Activated CD4-positive, alpha-beta T cell treated with anti-CD3 and anti-CD28 coated beads for 36 hours (primary cell): ENCODE measurements around the gene EREG. TPM values are rescaled to one million over a fixed set of nuclear protein-coding genes. Genes with fewer than 3 reads are reported as not detected.

Experiments
- ATAC-seq: fragments of 200-7000 bp; cut with Tn5 transposase; one replicate; pipeline ENCODE4 v1.10.0; 2021; ENCODE audit warnings: mild to moderate bottlenecking, moderate library complexity
- CTCF ChIA-PET: fragments of 350-600 bp; sonication (Branson Sonifier 250); formaldehyde crosslinking; loops from one replicate; lab custom pipeline; 2021; ENCODE audit warnings: antibody characterized with exemption; lab: Charles Lee
- POLR2A ChIA-PET: fragments of 350-600 bp; sonication (Branson Sonifier 250); formaldehyde crosslinking; loops from one replicate; lab custom pipeline; 2021; ENCODE audit warnings: antibody characterized with exemption, inconsistent platforms; lab: Charles Lee
- DNase-seq: peaks from one replicate; pipeline ENCODE4 v3.0.0-alpha.2; 2020
- H3K27ac Mint-ChIP-seq: one replicate; pipeline ENCODE4 v1.8.0; 2021; ENCODE audit warnings: mixed read lengths
- H3K27me3 Mint-ChIP-seq: one replicate; pipeline ENCODE4 v1.8.0; 2021; ENCODE audit warnings: mixed read lengths
- H3K36me3 Mint-ChIP-seq: one replicate; pipeline ENCODE4 v1.8.0; 2021; ENCODE audit warnings: low read depth, mixed read lengths
- H3K4me1 Mint-ChIP-seq: one replicate; pipeline ENCODE4 v1.8.0; 2021; ENCODE audit warnings: mixed read lengths
- H3K4me3 Mint-ChIP-seq: one replicate; pipeline ENCODE4 v1.8.0; 2021; ENCODE audit warnings: mild to moderate bottlenecking, moderate library complexity, mixed read lengths
- H3K9me3 Mint-ChIP-seq: one replicate; pipeline ENCODE4 v1.8.0; 2021; ENCODE audit warnings: low read depth, mixed read lengths
- intact Hi-C, 2 experiments: fragments of 100-400 bp; cut with DNase I in 1 of 2; cut with micrococcal nuclease in 1 of 2; formaldehyde crosslinking; loops; one replicate each; pipeline versions ENCODE4 v1.14.2 to v1.15.1; 2022 to 2024; cut with DNase I, micrococcal nuclease
- total RNA-seq, 2 experiments: library from RNA; stranded (reverse); gene quantifications; one replicate each; pipeline ENCODE4 v1.2.3, GENCODE V29; 2021

EREG gene
- total RNA-seq, 2 experiments from 2014 or later, result not detected

DNA sequence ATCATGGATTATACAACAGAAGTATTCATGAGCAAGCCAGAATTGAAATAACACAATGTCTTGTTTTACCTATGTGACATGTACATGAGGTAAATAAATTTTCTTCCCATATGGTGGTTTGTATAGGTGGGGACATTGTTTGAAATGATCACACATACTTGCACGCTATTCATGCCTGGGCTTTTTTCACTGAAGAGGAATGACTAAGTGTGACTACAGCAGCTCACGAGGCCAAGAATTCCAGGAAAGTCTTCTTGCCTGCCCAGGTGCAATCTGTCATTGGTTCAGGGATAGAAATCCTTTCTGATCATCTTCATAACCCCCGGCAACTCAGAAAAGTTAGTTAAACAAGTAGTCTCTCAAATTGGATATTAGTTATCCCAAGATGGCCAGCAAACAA lies 43.7 kb downstream of the EREG start:
- no peaks in the 10 kb centered on the region for H3K36me3 Mint-ChIP-seq
- H3K4me1 Mint-ChIP-seq, result no peaks in the 10 kb centered on the region
- POLR2A ChIA-PET, result no interaction called here

DNA sequence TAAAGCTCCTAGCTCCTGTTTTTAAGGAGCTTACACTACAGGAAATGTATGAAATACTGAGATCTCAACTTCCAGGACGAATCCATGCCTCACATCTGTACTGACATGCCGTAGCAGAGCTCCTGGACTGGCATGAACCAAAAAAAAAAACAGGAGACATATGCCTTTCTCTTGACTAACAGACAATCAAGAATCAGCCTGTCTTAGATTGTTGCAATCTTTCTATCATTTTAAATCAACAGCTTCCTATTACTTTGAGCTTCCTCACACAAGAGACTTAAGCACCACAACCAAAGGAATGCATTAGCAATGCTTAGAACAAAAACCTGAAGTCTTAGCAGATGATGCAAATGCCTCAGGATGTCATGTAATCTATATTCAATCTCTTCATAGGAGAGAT lies 45.3 kb downstream of the EREG start:
- H3K27ac Mint-ChIP-seq, result no peak overlapping the region
- ChIA-PET CTCF (no interaction called here), POLR2A (interaction anchor here (0.5 to 0.6 kb wide), 2 partner anchors 9 to 385 kb away, joined by 3 to 6 read pairs; no protein-coding TSS in a partner anchor)
- H3K36me3 Mint-ChIP-seq, result no peaks in the 10 kb centered on the region
- no peak overlapping the region for H3K4me3 Mint-ChIP-seq
- H3K4me1 Mint-ChIP-seq, result no peaks in the 10 kb centered on the region
- H3K27me3 Mint-ChIP-seq, result no peaks in the 10 kb centered on the region
- no peak for DNase-seq
- H3K9me3 Mint-ChIP-seq, result no peaks in the 10 kb centered on the region
- intact Hi-C loops, result no loop called here
- ATAC-seq, result no peak

More for the DNA sequence above, 43.7 kb downstream of the EREG start:
- no peak overlapping the region for H3K27ac Mint-ChIP-seq
- H3K4me3 Mint-ChIP-seq, result no peak overlapping the region
- no peaks in the 10 kb centered on the region for H3K9me3 Mint-ChIP-seq
- ATAC-seq (no peak), DNase-seq (no peak)
- CTCF ChIA-PET, result no interaction called here
- intact Hi-C loops, result no loop called here
- H3K27me3 Mint-ChIP-seq, result no peaks in the 10 kb centered on the region

DNA sequence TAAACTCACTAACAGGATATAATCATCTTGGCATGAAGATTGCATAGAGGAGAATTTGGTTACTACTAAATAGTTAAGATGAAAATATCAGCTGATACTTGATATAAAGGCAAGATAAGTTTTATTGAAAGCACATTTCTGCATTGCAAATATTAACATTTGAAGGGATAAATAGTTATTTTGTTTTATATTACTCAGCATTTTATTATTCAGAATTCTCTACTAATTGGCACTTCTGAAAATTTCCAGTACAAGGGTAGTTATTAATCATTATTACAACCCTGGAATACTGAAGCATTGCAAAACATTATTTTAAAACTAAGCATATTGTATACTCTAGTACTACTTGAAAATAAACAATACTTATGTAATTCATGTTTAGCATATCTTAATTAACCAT lies 47.3 kb downstream of the EREG start:
- Mint-ChIP-seq H3K36me3 (no peaks in the 10 kb centered on the region), H3K27me3 (no peaks in the 10 kb centered on the region), H3K9me3 (no peaks in the 10 kb centered on the region), H3K4me3 (no peak overlapping the region), H3K27ac (no peak overlapping the region), H3K4me1 (no peaks in the 10 kb centered on the region)
- ChIA-PET POLR2A (no interaction called here), CTCF (no interaction called here)
- intact Hi-C loops, result no loop called here
- ATAC-seq (no peak), DNase-seq (no peak)

DNA sequence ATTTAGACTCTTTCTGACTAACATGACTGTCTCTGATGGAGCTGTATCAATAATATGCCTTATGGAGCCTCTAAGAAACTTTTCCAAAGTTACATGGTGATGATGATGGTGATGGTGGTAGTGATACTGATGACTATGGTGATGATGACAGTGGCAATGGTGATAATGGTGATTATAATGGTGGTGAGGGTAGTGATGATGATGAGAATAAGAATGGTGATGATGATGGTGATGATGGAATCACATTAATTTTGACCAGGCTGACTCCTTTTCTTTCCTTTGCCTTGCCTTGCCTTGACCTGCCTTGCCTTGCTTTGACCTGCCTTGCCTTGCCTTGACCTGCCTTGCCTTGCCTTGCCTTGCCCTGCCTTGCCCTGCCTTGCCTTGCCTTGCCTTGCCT lies 48.3 kb downstream of the EREG start:
- Mint-ChIP-seq H3K9me3 (no peaks in the 10 kb centered on the region), H3K36me3 (no peaks in the 10 kb centered on the region), H3K4me3 (no peak overlapping the region), H3K4me1 (no peaks in the 10 kb centered on the region), H3K27ac (no peak overlapping the region), H3K27me3 (peaks cover 2% of the 10 kb centered on the region)
- ChIA-PET POLR2A (no interaction called here), CTCF (interaction anchor here (0.8 kb wide), 1 partner anchor 27 kb away, joined by 3 read pairs; no protein-coding TSS in a partner anchor)
- DNase-seq (no peak), ATAC-seq (no peak)
- intact Hi-C loops, result no loop called here

DNA sequence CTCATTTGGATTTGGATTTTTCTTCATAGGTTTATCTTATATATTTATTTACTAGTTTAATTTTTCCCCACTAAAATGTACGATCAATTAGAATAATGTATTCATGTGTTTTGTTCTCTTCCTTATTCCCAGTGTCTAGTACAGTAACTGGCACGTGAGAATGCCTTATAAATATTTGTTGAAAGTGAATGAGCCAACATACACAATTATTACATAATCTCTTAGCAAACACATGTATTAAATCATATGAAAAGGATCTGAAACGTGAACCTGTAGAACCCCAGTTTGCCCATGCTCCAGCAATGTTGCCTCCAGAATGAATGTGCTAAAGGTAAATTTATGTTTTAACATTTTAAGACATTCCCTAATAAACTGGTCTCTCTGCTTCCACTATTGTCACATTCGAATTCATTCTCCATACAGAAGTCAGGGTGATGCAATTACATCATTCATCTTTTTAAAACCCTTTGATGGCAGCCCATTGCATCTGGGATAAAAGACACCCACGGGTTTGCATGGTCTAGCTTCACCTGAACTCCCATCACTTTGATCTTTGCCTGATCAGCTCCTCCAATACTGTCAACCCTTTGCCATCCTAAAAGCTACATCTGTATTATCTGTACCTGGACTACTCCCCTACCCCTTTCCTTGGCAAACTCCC lies 49.3 kb downstream of the EREG start:
- ATAC-seq (no peak), DNase-seq (no peak)
- Mint-ChIP-seq H3K27me3 (peaks cover 4% of the 10 kb centered on the region), H3K27ac (no peak overlapping the region), H3K9me3 (no peaks in the 10 kb centered on the region), H3K4me3 (no peak overlapping the region), H3K36me3 (no peaks in the 10 kb centered on the region), H3K4me1 (no peaks in the 10 kb centered on the region)
- POLR2A ChIA-PET, result no interaction called here
- CTCF ChIA-PET, result no interaction called here
- intact Hi-C loops, result no loop called here

DNA sequence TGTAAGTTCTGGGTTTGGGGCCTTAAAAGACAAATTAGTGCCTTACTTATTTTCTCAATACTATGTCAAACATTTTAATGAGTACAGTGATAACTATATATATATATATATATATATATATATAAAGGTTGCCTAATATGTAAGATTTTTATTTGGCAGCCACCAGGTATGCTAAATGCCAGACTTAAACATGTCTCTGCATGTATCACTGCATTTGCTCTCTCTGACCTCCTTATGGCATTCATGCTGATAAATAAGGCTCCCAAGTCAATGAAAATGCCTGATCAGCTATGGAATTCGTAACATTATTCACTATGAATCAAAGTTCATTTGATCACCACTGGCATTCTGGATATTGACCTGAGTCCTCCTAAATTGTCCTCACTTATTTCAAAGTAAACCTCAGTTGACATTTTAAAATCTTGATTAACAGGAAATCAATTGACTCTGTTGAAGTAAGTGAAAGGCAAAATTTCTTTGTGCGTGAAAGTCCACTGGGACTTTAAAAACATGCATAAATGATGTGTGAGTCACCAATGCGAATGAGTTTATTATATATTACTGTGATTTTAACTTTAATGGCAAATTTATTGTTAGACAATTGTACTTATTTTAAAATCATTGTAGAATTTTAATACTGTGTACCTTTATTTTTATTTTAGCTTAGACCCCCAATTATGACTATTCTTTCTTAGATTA lies 50.8 kb downstream of the EREG start:
- Mint-ChIP-seq H3K36me3 (no peaks in the 10 kb centered on the region), H3K4me1 (no peaks in the 10 kb centered on the region), H3K9me3 (no peaks in the 10 kb centered on the region), H3K27ac (no peak overlapping the region), H3K4me3 (no peak overlapping the region), H3K27me3 (peaks cover 4% of the 10 kb centered on the region)
- intact Hi-C loops, result no loop called here
- DNase-seq (no peak), ATAC-seq (no peak)
- ChIA-PET CTCF (interaction anchor here (0.7 kb wide), 1 partner anchor 187 kb away, joined by 3 read pairs; no protein-coding TSS in a partner anchor), POLR2A (no interaction called here)

DNA sequence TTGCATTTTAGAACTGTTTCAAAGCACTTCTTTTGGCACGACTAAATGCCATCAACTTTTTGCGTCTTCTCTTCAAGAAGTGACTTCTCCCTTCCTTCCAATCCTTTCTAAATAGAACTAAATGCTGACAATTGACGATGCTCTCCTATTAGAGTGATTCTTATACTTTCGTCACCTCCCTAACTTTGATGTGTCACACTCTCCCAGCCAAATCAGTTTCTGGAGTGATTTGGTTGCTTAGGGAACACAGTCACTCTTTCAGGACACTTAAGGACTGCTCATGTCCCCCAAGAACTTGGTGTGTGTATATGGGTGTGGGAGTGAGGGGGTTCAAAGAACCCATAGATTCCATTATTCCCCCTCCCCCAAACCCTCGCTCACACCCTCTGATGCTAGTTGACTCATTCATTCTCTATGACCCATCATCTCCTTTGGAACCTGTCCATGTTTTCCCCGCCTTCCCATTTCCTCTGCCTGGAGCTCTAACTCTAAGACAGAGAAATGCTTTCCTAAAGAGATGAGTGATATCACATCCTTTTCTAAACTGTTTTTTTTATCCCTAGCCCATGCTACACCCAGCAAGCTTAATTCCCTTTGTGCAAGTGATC lies 53.2 kb downstream of the EREG start:
- peaks cover 4% of the 10 kb centered on the region for H3K27me3 Mint-ChIP-seq
- H3K4me3 Mint-ChIP-seq, result no peak overlapping the region
- ATAC-seq (no peak), DNase-seq (no peak)
- ChIA-PET CTCF (no interaction called here), POLR2A (no interaction called here)
- no peaks in the 10 kb centered on the region for H3K9me3 Mint-ChIP-seq
- H3K27ac Mint-ChIP-seq, result no peak overlapping the region
- no peaks in the 10 kb centered on the region for H3K36me3 Mint-ChIP-seq
- intact Hi-C loops, result no loop called here
- no peaks in the 10 kb centered on the region for H3K4me1 Mint-ChIP-seq

DNA sequence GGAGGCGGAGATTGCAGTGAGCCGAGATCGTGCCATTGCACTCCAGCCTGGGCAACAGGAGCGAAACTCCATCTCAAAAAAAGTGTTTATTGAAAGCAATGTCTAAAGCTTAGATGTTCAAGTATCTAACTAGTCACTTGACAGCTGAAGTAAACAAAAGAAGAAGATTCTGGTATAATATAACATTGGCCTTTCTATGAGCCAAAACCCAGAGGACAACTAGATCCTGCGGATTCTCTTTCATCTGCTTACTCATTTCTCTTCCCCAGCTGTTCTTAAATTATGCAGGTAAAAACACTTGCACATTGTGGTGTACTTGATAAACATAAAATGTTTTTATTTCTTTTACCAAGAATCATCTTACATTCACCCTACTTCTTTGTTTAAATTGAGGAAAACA lies 55.9 kb downstream of the EREG start:
- DNase-seq (no peak), ATAC-seq (no peak)
- intact Hi-C loops, result no loop called here
- Mint-ChIP-seq H3K27ac (no peak overlapping the region), H3K27me3 (peaks cover 7% of the 10 kb centered on the region), H3K4me1 (no peaks in the 10 kb centered on the region), H3K9me3 (no peaks in the 10 kb centered on the region), H3K36me3 (no peaks in the 10 kb centered on the region), H3K4me3 (no peak overlapping the region)
- ChIA-PET POLR2A (no interaction called here), CTCF (no interaction called here)

DNA sequence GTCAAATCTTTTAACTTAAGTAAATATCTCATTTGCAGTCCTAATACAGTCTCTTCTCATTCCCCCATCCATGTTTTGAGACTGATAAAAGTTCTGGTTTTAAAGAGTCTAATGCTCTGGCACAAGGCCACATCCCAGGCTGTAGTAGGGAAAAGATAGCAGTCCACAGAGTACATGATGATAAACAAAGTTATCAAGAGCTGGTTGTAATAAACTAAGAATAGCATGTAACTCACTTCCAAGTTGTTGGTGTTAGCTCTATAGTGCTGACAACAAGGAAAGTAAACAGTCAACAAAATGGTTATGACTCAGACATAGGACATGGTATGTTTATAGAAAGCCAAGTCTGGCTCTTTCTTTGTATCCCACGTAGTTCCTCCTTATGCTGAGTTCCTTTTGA lies 58.2 kb downstream of the EREG start:
- POLR2A ChIA-PET, result no interaction called here
- H3K36me3 Mint-ChIP-seq, result no peaks in the 10 kb centered on the region
- H3K27me3 Mint-ChIP-seq, result peaks cover 6% of the 10 kb centered on the region
- H3K27ac Mint-ChIP-seq, result no peak overlapping the region
- DNase-seq (no peak), ATAC-seq (no peak)
- no peak overlapping the region for H3K4me3 Mint-ChIP-seq
- no peaks in the 10 kb centered on the region for H3K4me1 Mint-ChIP-seq
- intact Hi-C loops, result no loop called here
- CTCF ChIA-PET, result no interaction called here
- H3K9me3 Mint-ChIP-seq, result no peaks in the 10 kb centered on the region

DNA sequence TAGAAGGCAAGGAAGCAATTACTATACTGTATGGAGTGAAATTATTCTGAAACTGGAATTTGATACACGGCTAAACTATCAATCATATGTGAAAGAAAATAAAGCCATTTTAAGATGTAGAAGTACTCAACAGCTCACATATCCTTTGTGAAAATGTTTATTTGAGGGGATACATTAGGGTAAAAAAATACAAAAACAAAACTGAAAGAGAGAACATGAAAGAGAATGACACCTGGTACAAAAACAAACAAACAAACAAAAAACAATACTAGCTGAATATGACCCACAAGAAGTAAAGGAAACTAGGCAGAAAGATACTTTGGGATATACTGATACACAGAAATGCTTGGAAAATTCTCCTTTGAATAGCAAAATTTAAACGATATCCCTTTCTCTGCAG lies 59.2 kb downstream of the EREG start:
- Mint-ChIP-seq H3K27ac (no peak overlapping the region), H3K4me3 (no peak overlapping the region), H3K4me1 (no peaks in the 10 kb centered on the region), H3K27me3 (peaks cover 3% of the 10 kb centered on the region), H3K9me3 (no peaks in the 10 kb centered on the region), H3K36me3 (no peaks in the 10 kb centered on the region)
- intact Hi-C loops, result no loop called here
- CTCF ChIA-PET, result interaction anchor here (0.6 kb wide), 1 partner anchor 199 kb away, joined by 3 read pairs; no protein-coding TSS in a partner anchor
- ATAC-seq (no peak), DNase-seq (no peak)
- POLR2A ChIA-PET, result no interaction called here

DNA sequence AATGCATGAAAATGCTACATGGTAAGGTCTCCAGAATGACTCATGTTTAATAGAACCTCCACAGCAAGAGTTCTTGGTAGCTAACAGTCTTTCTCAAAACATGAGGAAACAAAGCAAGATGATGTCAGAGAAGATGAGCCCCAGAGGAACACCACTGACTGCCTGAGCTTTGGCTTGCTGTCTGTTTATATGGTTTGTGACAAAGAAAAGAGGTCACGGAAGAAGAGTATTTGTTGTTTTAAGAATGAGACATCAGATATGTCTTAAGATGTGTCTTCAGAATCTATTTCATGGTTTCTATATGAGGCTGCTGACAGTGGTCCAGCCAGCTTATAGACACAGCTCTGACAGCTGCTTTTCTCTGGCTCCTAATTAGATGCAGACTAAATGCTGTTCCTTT lies 61.2 kb downstream of the EREG start:
- no peaks in the 10 kb centered on the region for H3K9me3 Mint-ChIP-seq
- H3K4me3 Mint-ChIP-seq, result no peak overlapping the region
- ChIA-PET POLR2A (no interaction called here), CTCF (interaction anchor here (0.6 kb wide), 2 partner anchors 49 to 221 kb away, joined by 3 to 6 read pairs; no protein-coding TSS in a partner anchor)
- DNase-seq (no peak), ATAC-seq (peak; percentile 70)
- no peaks in the 10 kb centered on the region for H3K4me1 Mint-ChIP-seq
- intact Hi-C loops, result no loop called here
- no peaks in the 10 kb centered on the region for H3K36me3 Mint-ChIP-seq
- peaks cover 3% of the 10 kb centered on the region for H3K27me3 Mint-ChIP-seq
- H3K27ac Mint-ChIP-seq, result no peak overlapping the region

DNA sequence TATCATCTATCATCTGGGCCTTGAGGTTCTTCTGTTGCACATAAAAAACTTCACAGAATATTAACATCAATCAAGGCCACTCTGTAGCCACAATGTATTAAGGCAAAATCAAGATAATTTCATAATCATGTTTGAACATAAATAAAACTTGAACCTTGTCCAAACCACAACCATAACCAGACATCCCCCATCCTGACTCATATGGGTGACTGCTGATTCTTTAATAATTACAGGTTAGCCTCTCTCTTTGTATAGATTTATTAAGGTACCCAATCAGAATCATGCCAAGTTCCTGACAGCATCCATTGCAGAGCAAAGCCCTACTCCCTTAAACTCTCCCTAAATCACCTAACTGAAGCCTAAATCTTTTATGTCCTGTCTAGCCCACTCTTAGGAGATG lies 63.3 kb downstream of the EREG start:
- DNase-seq, result no peak
- POLR2A ChIA-PET, result no interaction called here
- H3K9me3 Mint-ChIP-seq, result no peaks in the 10 kb centered on the region
- CTCF ChIA-PET, result interaction anchor here (1.1 to 1.5 kb wide), 2 partner anchors 17 to 19 kb away, joined by 3 to 4 read pairs; partner anchors contain the start of gene AREG
- no peak overlapping the region for H3K4me3 Mint-ChIP-seq
- no peaks in the 10 kb centered on the region for H3K36me3 Mint-ChIP-seq
- no peak for ATAC-seq
- intact Hi-C loops, result no loop called here
- H3K27me3 Mint-ChIP-seq, result peaks cover 3% of the 10 kb centered on the region
- no peaks in the 10 kb centered on the region for H3K4me1 Mint-ChIP-seq
- H3K27ac Mint-ChIP-seq, result no peak overlapping the region
